ENCODE measurements around the gene TMEM214. TPM values are rescaled to one million over a fixed set of nuclear protein-coding genes. Genes with fewer than 3 reads are reported as not detected.

TMEM214 gene
- total RNA-seq, 2 donors from 2014 or later: 52.7 to 63.7 TPM

DNA sequence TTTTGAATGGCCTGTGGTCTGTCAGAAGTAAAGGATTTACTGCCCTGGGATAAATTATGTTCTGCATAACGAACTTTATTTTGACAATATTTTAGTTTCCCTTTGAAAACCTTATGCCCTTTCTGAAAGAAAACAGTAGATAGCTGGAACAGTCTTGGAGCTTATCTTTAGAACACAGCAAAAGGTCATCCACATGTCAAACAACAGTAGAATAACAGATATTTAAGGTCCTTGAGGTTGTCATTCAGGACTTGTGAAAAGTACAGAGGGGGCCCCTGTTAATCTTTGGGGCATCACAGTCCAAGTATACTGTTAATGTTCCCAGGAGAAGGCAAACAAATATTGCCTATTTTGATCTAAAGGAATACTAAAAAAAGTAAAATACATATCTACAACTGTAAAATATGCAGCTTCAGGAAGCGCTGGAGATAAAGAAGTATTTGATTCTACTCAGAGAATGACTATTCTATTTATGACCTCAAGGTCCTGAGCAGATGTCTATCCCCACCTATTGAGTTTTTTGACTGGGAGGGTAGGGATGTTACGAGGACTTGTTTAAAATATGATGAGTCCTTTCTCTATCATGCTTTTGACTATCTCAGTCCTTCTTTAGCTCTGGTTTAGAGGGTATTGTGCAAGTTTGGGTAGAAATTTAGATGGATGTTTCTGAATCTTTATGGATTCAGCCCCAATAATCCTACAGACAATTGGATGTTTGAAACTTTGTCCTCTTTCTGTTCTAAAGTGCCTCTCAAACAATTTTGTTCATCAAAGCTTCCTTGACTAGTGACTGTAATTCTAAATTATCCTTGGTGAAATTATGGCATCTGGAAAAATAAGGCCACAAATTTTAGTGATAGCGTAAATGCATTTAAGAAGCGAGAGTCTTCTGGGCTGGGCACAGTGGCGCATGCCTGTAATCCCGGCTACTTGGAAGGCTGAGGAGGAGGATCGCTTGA, 25.1 kb upstream of the TMEM214 start:
- no peaks in the 10 kb centered on the region for H3K36me3 ChIP-seq (ENCODE audit: control insufficient read depth, insufficient read depth, low read length)
- H3K9me3 ChIP-seq (ENCODE audit: control insufficient read depth, low read length): no peaks in the 10 kb centered on the region
- H3K27ac Mint-ChIP-seq: no peak overlapping the region
- no peaks in the 10 kb centered on the region for H3K36me3 Mint-ChIP-seq (ENCODE audit: low read depth)
- H3K9ac ChIP-seq (ENCODE audit: extremely low read depth, low read length, poor library complexity, severe bottlenecking): no peak overlapping the region
- peaks cover 8% of the 10 kb centered on the region for H3K27me3 Mint-ChIP-seq (ENCODE audit: insufficient read depth)
- no peak for TF ChIP-seq CTCF (conservative IDR thresholded peaks at IDR 0.05)
- no peak overlapping the region for H3K4me3 Mint-ChIP-seq
- no peak overlapping the region for H3K4me3 ChIP-seq (ENCODE audit: low read length)
- H3K27ac ChIP-seq (ENCODE audit: low read depth, low read length): no peak overlapping the region
- WGBS, 2 experiments (ENCODE audit: insufficient coverage in 1 of 2, insufficient read length in 1 of 2): 71 to 81% methylated on average over 4 to 8 of the region's 8 CpGs
- DNase-seq: no peak
- peaks cover 10% of the 10 kb centered on the region for H3K4me1 Mint-ChIP-seq
- no peaks in the 10 kb centered on the region for H3K9me3 Mint-ChIP-seq
- H3K4me1 ChIP-seq (ENCODE audit: control insufficient read depth, insufficient read depth, low read length): no peaks in the 10 kb centered on the region
- H3K27me3 ChIP-seq (ENCODE audit: control insufficient read depth, insufficient read depth, low read length, poor library complexity, severe bottlenecking): no peaks in the 10 kb centered on the region

GRCh38 chr2:27008678-27009077, 24.1 kb upstream of the TMEM214 start:
- Histone ChIP-seq H3K27me3 (ENCODE audit: control insufficient read depth, insufficient read depth, low read length, poor library complexity, severe bottlenecking) (no peaks in the 10 kb centered on the region), H3K9ac (ENCODE audit: extremely low read depth, low read length, poor library complexity, severe bottlenecking) (no peak overlapping the region), H3K36me3 (ENCODE audit: control insufficient read depth, insufficient read depth, low read length) (no peaks in the 10 kb centered on the region), H3K4me3 (ENCODE audit: low read length) (no peak overlapping the region), H3K9me3 (ENCODE audit: control insufficient read depth, low read length) (no peaks in the 10 kb centered on the region), H3K4me1 (ENCODE audit: control insufficient read depth, insufficient read depth, low read length) (no peaks in the 10 kb centered on the region), H3K27ac (ENCODE audit: low read depth, low read length) (no peak overlapping the region)
- Mint-ChIP-seq H3K27ac (no peak overlapping the region), H3K4me1 (peaks cover 10% of the 10 kb centered on the region), H3K4me3 (no peak overlapping the region), H3K36me3 (ENCODE audit: low read depth) (peaks cover 5% of the 10 kb centered on the region), H3K9me3 (peaks cover 3% of the 10 kb centered on the region), H3K27me3 (ENCODE audit: insufficient read depth) (peaks cover 9% of the 10 kb centered on the region)
- 93 to 95% methylated on average over 3 to 4 of the region's 4 CpGs for WGBS, 2 experiments (ENCODE audit: insufficient coverage in 1 of 2, insufficient read length in 1 of 2)
- DNase-seq: no peak
- no peak for TF ChIP-seq CTCF (conservative IDR thresholded peaks at IDR 0.05)

GRCh38 chr2:27009083-27009482, 23.7 kb upstream of the TMEM214 start:
- Mint-ChIP-seq H3K4me1 (peaks cover 10% of the 10 kb centered on the region), H3K27ac (no peak overlapping the region), H3K36me3 (ENCODE audit: low read depth) (peaks cover 9% of the 10 kb centered on the region), H3K27me3 (ENCODE audit: insufficient read depth) (peaks cover 9% of the 10 kb centered on the region), H3K9me3 (peaks cover 3% of the 10 kb centered on the region), H3K4me3 (no peak overlapping the region)
- no peak for DNase-seq
- Histone ChIP-seq H3K4me1 (ENCODE audit: control insufficient read depth, insufficient read depth, low read length) (no peaks in the 10 kb centered on the region), H3K27ac (ENCODE audit: low read depth, low read length) (no peak overlapping the region), H3K4me3 (ENCODE audit: low read length) (no peak overlapping the region), H3K36me3 (ENCODE audit: control insufficient read depth, insufficient read depth, low read length) (no peaks in the 10 kb centered on the region), H3K9me3 (ENCODE audit: control insufficient read depth, low read length) (no peaks in the 10 kb centered on the region), H3K27me3 (ENCODE audit: control insufficient read depth, insufficient read depth, low read length, poor library complexity, severe bottlenecking) (no peaks in the 10 kb centered on the region), H3K9ac (ENCODE audit: extremely low read depth, low read length, poor library complexity, severe bottlenecking) (no peak overlapping the region)
- no peak for TF ChIP-seq CTCF (conservative IDR thresholded peaks at IDR 0.05)

Data from endodermal cell (in vitro differentiated cells).